HL-60/S4 treated with retinoic acid at 250 ng/mL for 4 days and 3 days (cell line): ENCODE data around the gene ALG5.

Experiments used
- in situ Hi-C: fragments of 300-500 bp; cut with MboI; formaldehyde crosslinking; loops from 2 replicates; pipeline ENCODE4 v1.7.0; 2022; ENCODE audit warnings: low sequenced_read_pairs

Gene ALG5, protein sequence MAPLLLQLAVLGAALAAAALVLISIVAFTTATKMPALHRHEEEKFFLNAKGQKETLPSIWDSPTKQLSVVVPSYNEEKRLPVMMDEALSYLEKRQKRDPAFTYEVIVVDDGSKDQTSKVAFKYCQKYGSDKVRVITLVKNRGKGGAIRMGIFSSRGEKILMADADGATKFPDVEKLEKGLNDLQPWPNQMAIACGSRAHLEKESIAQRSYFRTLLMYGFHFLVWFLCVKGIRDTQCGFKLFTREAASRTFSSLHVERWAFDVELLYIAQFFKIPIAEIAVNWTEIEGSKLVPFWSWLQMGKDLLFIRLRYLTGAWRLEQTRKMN

DNA sequence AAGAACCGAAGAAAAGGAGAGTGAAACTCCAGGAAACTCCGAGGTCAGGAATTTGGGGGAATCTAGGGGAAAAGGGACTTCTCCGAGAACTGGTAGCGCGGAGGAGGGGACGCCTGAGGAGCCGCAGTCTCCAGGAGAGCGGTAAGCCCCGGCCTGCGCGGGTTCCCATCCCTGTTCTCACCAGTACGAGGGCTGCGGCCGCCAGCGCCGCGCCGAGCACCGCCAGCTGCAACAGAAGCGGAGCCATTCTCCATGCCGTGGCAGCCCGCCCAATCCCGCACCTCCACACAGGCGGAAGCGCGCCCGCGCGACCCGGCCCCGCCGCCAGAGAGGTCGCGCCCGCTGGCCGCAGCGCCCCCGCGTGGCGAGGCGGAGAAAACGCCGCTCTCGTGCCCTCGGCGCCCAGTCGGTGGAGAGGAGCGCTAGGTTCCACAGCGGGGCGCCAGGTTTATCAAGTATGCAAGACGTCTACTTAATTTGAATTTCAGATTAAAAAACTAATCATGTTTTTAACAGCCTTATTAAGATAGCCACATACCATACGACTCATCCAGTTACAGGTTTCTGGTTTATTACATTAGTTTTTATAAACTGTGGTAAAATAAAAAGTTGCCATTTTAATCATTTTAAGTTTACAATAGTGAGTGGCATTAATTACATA lies at the start of gene ALG5:
TSS of gene ALG5 (minus strand) at position 287 of the 661 bp plus-strand sequence. CDS start at position 247, 40 bp downstream.
- in situ Hi-C loops = loop anchor here (25.0 kb wide), 1 partner anchor 712 kb away; the partner anchor contains the start of gene CCDC169

DNA sequence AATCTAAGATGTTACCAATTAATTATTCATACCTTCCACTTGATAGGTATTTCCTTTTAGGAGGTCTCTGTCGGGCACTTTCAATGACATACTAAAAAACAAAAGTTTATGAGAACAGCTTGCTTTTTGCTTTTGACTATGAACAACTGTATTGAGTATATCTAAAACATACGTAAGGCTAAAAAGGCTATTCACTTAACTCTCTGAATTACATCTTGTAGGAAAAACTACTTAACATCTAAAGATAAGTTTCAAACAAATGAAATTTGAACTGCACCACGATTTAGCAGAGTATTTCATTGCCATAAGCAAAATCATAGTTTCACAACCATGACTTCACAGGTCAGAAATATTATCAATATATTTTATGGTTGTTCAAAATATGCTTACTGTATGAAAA lies 48.7 kb upstream of the ALG5 start:
- in situ Hi-C loops = no loop called here

DNA sequence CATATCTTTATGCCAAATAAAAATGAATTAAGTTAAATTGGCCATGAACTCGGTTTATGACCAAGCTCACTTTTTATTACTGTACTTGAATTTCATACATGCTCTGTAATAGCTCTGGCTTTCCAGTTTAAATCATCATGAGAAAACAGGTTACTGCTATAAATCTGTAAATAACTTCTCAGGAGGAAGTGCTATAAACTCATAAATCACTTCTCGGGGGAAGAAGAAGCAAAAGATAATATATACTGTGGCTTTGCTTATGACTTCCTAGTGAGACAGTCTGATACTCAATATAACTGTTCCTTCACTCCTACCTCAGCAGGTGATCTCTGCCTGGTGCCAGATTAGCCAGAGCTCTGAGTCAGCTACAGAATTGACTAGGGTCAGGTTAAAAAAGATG lies 47.9 kb upstream of the ALG5 start:
- in situ Hi-C loops = no loop called here

DNA sequence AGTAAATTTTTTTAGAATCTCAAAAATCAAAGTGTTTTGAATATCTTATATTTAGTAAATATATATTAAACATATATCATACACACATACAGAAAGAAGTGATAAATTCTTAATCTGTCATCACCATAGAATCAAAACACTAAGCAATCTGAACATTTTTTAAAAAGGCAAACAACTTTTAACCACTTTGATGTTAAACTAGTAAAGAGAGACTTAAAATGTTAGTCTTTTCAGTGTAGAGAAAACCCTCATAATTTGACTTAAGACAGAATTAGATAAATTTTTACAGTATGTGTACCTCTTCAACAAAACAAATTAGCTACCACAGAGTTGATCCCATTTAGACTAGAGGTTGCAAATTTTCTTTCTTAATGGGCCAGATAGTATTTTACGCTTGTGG lies 46.9 kb upstream of the ALG5 start:
- in situ Hi-C loops = no loop called here

DNA sequence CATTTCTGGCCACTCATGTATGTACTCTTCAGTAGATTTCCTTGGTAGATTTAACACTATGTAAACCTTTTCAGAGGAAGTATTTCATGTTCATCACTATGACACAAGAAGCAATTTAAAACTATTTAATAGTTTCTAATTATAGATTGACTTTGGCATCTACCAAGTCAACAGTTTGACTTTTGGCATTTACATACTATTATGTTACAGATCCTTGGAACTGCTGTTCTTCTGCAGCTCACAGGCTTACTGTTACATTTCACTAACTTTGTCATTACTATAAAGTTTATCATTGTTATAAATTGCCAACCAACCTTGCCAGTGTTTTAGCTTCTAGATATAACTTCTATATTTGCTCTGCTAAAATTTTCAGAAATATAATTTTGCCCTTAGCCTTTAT lies 41.6 kb upstream of the ALG5 start:
- in situ Hi-C loops = no loop called here

DNA sequence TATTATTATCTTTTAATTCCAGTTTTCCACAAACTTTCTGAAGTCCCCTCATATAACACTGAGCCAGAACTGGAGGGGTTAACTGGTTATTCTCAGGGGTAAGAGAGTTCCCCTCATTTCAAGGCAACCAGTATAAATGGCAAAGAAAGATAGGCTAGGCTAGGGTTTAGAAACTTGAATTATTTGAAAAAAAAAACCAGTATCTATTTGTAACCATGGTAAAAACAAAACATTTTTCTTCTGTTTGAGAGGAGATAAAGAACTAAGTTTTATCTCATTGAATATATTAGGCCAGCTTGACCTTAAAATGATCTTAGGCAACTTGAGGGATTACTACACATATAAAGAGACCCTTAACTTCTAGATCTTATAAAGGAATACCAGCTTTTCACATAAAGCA lies 40.8 kb upstream of the ALG5 start:
- in situ Hi-C loops = no loop called here

DNA sequence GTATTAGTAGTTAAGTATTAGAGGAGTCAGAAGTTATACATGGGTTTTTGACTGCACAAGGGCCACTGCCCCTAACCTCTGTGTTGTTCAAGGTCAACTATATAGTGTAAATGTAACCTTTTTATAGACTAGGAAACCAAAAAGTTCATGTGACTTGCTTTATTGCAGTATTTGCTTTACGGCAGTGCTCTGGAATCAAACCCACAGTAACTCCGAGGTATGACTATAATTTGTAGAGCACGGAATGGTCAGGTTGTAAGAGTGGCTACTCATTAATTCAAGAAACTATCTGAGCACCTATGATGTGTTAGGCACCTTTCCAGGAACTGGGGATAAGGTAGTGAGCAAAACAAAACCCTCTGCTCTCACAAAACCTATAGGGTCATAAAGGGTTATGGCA lies 38.1 kb upstream of the ALG5 start:
- in situ Hi-C loops = no loop called here

DNA sequence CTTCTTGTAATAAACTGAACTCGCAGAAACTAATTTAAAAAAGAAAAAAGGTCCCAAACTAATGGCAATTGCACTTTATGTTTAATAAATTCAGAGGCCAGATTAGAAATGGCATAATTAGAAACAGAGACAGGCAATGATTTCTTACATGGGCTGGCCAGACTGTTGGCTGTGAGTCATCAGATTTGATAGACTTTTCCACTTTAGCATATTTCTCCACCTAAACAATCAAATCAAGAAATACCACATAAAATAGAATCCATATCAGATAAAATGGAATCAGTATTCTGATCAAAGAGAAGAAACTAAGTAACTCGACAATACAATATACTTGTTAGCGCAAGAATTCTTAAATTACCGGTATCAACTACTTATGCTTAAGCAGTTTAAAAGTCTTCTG lies 30.5 kb upstream of the ALG5 start:
- in situ Hi-C loops = no loop called here

DNA sequence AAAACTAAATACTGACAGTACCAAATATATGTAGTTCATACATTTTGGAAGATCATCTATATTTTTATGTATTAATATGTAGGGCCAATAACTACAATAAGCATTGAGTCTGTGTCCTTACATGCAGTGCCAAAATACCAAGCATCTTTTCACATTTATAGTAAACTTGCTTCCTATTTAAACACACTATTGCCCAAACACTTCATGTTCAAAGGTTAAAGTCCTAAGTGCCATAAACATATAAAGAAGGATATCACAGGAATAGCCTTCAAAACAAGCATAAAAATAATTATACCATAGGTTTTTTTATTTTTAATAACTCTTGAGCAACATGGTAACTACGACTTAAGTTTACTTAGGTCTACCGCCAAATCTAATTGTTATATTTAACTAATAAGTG lies 28.5 kb upstream of the ALG5 start:
- in situ Hi-C loops = no loop called here

DNA sequence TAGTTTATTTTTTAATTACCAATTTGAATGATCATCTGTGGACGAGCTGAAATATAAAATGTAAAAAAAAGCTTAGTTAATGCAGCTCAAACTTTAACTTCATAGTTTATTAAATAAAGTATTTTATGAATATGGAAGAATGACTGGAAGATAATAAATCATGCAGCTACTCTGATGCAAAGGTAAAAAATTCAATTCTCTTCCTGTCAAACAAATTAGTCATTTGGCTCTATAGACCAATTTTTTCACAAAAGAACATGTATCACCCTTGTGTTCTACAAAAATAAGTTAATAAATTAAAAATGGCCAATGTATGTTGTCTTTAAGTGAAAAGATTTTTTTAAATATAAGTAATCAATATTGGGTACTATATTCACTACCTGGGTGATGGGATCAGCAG lies 27.6 kb upstream of the ALG5 start:
- in situ Hi-C loops = no loop called here

DNA sequence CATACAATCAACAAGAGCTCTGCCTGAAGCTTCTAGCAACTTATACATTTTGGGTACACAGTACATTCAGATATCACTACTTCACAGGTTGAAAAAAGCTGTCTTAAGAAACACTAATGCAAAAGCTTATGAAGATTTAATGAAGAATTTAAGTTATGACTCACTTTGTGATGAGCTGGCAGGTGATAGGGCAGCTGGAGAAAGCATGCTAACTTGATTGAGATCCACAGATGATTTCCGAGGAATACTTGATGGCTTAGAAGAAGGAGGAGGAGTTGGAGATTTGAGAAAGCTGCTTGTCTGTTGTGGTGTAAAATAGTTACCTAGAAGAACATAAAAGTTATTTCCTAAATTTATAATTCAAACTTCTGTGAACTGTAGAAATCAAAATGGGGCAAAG lies 24.7 kb upstream of the ALG5 start:
- in situ Hi-C loops = no loop called here

DNA sequence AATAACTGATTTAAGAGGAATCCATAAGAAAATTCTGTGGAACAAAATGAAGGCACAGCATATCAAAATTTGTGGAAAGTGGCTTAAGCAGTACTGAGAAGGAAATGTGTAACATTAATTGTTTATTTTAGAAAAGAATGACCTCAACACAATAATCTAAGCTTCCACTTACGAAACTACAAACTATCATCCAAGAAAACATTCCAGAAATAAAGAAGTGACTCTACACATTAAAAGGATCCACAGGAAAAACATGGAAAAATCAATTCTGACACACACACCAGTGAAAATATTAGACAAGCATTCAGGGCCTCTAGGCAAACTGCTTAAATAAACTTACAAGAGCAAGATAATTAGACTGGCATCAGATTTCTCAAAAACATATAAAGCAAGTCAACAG lies 15.5 kb upstream of the ALG5 start:
- in situ Hi-C loops = no loop called here

DNA sequence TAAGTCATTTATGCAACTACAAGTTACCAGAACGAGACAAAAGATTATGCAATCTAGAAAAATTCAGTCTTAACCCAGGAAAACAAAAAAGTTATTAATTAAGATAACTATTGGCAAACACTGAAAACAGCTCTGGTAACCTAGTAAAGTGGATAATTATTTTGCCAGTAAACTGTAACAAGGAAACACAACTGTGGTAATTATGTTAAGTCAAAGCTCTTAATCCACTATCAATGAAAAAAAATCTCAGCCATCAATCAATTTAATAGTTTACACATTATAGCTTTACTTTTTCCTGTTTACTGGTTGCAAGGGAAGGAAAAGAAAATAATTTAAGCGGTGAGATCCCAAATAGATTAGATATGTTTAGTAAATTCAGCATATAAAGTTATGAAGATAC lies 12.6 kb upstream of the ALG5 start:
- in situ Hi-C loops = no loop called here

DNA sequence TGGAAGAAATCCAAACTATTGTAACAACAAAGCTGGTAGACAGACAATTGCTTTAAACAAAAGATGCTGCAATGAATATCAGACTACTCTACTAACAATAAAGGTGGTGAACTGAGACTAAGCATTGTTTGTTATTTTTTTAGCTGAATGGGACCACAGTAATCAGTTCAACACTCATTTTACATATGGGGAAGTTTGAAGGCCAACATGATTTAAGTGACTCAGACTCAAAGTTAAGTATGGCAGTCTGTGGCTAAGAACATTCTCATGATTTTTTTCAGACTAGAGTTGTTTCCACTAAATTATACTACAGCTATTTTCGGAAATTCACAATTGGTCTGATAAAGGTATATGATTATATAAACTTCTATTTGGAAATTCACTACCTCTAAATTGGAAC lies 11.9 kb upstream of the ALG5 start:
- in situ Hi-C loops = no loop called here

DNA sequence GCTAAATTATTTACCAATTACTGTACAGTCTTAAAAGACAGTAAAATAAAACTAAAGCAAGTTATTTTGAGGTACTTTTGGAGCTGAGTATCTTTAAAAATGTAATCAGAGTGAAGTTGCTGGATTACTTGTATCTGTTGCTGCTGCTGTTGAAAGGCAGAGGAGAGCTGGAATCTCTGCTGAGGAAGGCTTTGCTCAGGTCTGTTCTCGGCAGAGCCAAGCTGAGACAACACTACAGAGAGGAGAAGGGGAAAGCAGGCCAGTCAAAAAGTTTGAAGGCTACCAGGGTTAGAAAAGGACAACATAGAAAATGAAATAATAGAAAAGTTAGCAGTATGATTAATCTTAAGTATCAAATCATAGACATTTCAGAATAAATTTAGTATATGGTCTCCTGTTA lies 11.3 kb upstream of the ALG5 start:
- in situ Hi-C loops = no loop called here

DNA sequence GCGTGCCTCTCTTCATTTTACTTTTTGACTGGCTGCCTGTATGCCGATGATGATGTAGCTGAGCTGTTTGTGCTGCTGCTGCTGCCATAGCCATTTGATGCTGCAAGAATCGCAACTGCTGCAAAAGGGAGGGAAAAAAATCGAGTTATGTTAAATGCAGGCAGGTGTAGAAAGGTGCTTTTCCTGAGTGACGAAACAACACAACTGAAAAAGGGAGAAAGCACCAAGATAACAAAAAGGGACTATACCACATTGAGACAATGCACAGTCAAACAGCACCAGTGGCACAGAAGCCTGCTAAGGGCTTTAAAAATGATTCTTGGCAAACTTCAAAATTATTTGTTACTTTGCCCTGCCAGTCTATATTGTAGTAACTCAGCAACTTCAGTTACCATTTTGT lies 10.6 kb upstream of the ALG5 start:
- in situ Hi-C loops = no loop called here

DNA sequence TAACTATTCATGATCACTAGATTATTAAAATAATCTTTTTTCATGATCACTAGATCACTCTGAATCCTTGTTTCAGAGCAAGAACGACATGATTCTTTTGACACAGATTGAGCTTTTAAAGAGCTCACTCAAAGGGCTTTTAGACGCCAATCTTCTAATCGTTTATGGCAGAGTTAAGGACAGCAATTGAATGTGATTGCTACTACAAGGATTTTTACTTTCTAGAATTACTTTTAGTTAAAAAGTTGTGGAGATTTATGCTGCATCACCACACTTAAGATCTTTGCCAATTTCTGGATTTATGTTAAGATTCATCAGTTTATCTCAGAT lies 2.7 kb upstream of the ALG5 start:
- in situ Hi-C loops = no loop called here

DNA sequence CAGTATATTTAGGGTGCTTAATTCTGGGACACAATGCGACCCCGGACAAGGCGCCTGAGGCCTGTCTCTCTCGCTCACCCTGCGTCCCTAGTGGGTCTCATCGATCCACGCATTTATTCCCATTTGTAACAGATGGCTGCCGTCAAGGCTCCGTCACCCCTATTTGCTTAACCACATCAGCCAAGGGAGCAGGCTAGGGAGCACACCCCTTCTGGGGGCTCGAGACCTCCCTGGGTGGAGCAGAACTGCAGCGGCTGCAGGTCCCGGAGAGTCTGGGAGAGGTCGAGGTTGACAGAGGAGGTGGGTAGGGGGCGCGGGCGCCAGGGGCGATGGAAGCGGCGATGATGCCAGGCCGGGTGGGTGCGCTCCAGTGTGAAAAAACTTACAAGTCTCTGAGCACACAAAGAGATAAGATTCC lies 507 bp downstream of the ALG5 start:
- in situ Hi-C loops = loop anchor here (25.0 kb wide), 1 partner anchor 711 kb away; the partner anchor contains the start of gene CCDC169

DNA sequence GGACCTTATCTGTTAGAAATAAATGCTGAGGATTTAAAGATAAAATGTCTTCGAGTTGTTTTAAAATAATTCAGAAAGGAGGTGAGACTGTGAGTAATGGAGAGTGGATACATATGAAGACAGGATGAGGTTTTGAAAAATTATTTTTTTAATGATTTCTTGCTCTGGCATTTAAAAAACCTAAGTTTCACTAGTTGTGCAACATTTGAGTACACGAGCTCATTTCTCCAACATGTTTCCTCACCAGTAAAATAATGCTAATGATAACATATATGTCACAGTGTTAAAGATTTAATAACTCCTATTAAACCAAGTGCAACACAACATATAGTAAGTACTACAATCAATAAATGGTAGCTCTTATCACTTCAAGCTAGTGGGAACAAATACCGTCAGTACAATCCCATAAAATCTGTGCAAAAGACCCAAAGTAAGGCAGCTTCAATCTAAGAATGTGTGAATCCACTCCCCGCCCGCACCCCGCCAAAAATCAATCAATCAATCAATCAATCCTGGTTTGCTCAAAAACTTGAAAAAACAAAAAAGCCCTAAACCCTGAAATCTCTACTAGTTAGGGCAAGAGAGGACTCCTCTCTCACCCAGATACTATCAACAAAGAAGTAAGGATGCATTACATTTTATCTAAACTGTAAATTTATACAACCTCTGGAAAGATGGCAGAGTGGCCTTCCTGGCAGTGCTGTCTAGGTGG lies 1.3 kb downstream of the ALG5 start:
- in situ Hi-C loops = loop anchor here (25.0 kb wide), 1 partner anchor 711 kb away; the partner anchor contains the start of gene CCDC169

DNA sequence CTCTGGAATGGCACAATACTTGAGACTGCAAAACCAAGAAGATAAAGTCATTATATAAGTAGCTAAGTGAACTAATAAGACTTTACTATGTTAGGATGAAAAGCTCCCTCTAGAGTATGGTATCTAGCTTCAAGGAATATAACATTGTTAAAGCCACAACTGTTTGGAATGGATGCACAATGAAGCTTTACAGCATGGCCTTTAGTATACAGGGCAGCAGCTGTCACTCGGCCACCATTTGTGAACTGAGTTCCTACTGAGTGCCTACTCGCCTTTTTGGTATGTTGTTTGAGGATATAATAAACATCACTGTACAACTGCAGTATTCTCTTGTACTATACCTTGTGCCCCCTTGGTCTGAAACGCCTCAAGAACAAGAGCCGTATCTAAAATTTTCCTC lies 6.8 kb downstream of the ALG5 start:
- in situ Hi-C loops = loop anchor here (25.0 kb wide), 1 partner anchor 705 kb away; the partner anchor contains the start of gene CCDC169

DNA sequence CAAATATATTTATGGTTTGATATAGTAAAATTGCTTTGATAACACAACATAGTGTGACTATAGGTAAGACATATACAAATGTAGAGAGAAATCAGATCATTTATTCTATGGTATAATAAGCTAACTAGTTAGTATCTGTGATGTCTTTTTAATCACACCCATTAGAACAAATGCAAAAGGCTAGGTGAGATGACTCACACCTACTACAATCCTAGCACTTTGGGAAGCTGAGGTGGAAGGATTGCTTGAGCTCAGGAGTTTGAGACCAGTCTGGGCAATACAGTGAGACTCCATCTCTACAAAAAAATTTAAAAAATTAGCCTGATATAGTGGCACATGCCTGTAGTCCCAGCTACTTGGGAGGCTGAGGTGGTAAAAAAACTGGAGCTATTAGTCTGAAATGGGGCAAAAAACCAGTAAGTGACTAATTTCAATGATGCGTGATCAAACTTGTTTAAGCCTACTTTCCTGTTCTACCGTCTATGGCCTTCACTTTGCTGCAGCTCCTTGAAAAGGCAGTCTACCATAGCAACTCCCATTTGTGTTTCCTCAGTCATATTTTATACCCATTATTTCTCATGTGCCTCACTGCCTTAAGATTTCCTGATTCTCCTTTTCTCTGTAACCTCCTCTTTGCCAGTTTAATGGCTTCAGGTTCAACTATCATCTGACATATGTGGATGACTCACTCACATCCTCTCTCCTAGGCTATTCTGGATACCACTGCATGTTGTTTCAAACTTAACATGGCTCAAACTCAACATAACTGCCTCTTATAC lies 12.5 kb downstream of the ALG5 start:
- in situ Hi-C loops = loop anchor here (25.0 kb wide), 1 partner anchor 699 kb away; the partner anchor contains the start of gene CCDC169
